HEK293 (cell line): ENCODE data around the gene PTER.

Experiments used
- GLI2 ChIP-seq: fragments of 450-650 bp; formaldehyde crosslinking; IDR thresholded peaks from 2 replicates; pipeline ENCODE4; 2017; ENCODE audit warnings: missing biosample characterization, missing genetic modification characterization, low read depth, borderline replicate concordance
- IKZF3 ChIP-seq: fragments of 450-650 bp; IDR thresholded peaks from 2 replicates; pipeline ENCODE4 v1.5.0; 2018; ENCODE audit warnings: missing biosample characterization, mild to moderate bottlenecking, missing genetic modification characterization, moderate library complexity
- KLF16 ChIP-seq: fragments of 450-650 bp; formaldehyde crosslinking; IDR thresholded peaks from 2 replicates; pipeline ENCODE4 v1.5.1; 2017; ENCODE audit warnings: missing biosample characterization, missing genetic modification characterization
- KLF7 ChIP-seq: fragments of 450-650 bp; formaldehyde crosslinking; IDR thresholded peaks from 2 replicates; pipeline ENCODE4 v1.5.1; 2016; ENCODE audit warnings: missing biosample characterization, missing genetic modification characterization, borderline replicate concordance
- REPIN1 ChIP-seq: fragments of 450-650 bp; formaldehyde crosslinking; IDR thresholded peaks from 2 replicates; pipeline ENCODE4 v1.5.1; 2017; ENCODE audit warnings: missing biosample characterization, missing genetic modification characterization, low read depth
- ZBTB1 ChIP-seq: fragments of 450-650 bp; formaldehyde crosslinking; IDR thresholded peaks from 2 replicates; pipeline ENCODE4 v1.5.1; 2016; ENCODE audit warnings: missing biosample characterization, missing genetic modification characterization
- ZBTB17 ChIP-seq: fragments of 450-650 bp; formaldehyde crosslinking; IDR thresholded peaks from 2 replicates; pipeline ENCODE4 v1.5.1; 2016; ENCODE audit warnings: missing biosample characterization, missing genetic modification characterization
- ZBTB26 ChIP-seq: fragments of 450-650 bp; formaldehyde crosslinking; optimal IDR thresholded peaks from 2 replicates; pipeline ENCODE3; 2016; ENCODE audit warnings: missing biosample characterization, mild to moderate bottlenecking, missing genetic modification characterization
- ZEB2 ChIP-seq: fragments of 450-650 bp; formaldehyde crosslinking; IDR thresholded peaks from 2 replicates; pipeline ENCODE4 v1.5.1; 2016; ENCODE audit warnings: missing biosample characterization, missing genetic modification characterization
- ZNF10 ChIP-seq: fragments of 450-650 bp; formaldehyde crosslinking; IDR thresholded peaks from 2 replicates; pipeline ENCODE4 v1.5.1; 2017; ENCODE audit warnings: missing biosample characterization, missing genetic modification characterization
- ZNF133 ChIP-seq: fragments of 450-650 bp; formaldehyde crosslinking; IDR thresholded peaks from 2 replicates; pipeline ENCODE4 v1.5.1; 2016; ENCODE audit warnings: missing biosample characterization, missing genetic modification characterization
- ZNF16 ChIP-seq: fragments of 450-650 bp; formaldehyde crosslinking; IDR thresholded peaks from 2 replicates; pipeline ENCODE4 v1.5.1; 2016; ENCODE audit warnings: low read depth, missing biosample characterization, missing genetic modification characterization
- ZNF174 ChIP-seq: fragments of 450-650 bp; formaldehyde crosslinking; IDR thresholded peaks from 2 replicates; pipeline ENCODE4 v1.5.0; 2017; ENCODE audit warnings: missing biosample characterization, mild to moderate bottlenecking, missing genetic modification characterization
- ZNF266 ChIP-seq: fragments of 450-650 bp; formaldehyde crosslinking; IDR thresholded peaks from 2 replicates; pipeline ENCODE4 v1.5.1; 2016; ENCODE audit warnings: missing biosample characterization, missing genetic modification characterization, low read depth
- ZNF280C ChIP-seq: fragments of 450-650 bp; formaldehyde crosslinking; IDR thresholded peaks from 2 replicates; pipeline ENCODE4 v1.5.1; 2016; ENCODE audit warnings: missing biosample characterization, missing genetic modification characterization
- ZNF354C ChIP-seq: fragments of 450-650 bp; formaldehyde crosslinking; IDR thresholded peaks from 2 replicates; pipeline ENCODE4 v1.5.1; 2016; ENCODE audit warnings: missing biosample characterization, missing genetic modification characterization, low read depth, borderline replicate concordance
- ZNF391 ChIP-seq: fragments of 450-650 bp; formaldehyde crosslinking; IDR thresholded peaks from 2 replicates; pipeline ENCODE4 v1.5.1; 2016; ENCODE audit warnings: low read depth, missing biosample characterization, missing genetic modification characterization, borderline replicate concordance
- ZNF394 ChIP-seq: fragments of 450-650 bp; formaldehyde crosslinking; IDR thresholded peaks from 2 replicates; pipeline ENCODE4 v1.5.1; 2016; ENCODE audit warnings: missing biosample characterization, missing genetic modification characterization, mild to moderate bottlenecking, moderate library complexity, borderline replicate concordance
- ZNF404 ChIP-seq: fragments of 450-650 bp; formaldehyde crosslinking; IDR thresholded peaks from 2 replicates; pipeline ENCODE4 v1.5.1; 2017; ENCODE audit warnings: missing biosample characterization, missing genetic modification characterization
- ZNF426 ChIP-seq: fragments of 450-650 bp; formaldehyde crosslinking; IDR thresholded peaks from 2 replicates; pipeline ENCODE4 v1.5.1; 2017; ENCODE audit warnings: missing biosample characterization, missing genetic modification characterization, mild to moderate bottlenecking, inconsistent platforms, moderate library complexity
- ZNF510 ChIP-seq: fragments of 450-650 bp; formaldehyde crosslinking; IDR thresholded peaks from 2 replicates; pipeline ENCODE4 v1.5.1; 2018; ENCODE audit warnings: mild to moderate bottlenecking, missing genetic modification characterization, missing biosample characterization; ENCODE audit not compliant: insufficient replicate concordance
- ZNF521 ChIP-seq: fragments of 450-650 bp; formaldehyde crosslinking; IDR thresholded peaks from 2 replicates; pipeline ENCODE4 v1.5.1; 2017; ENCODE audit warnings: missing biosample characterization, mild to moderate bottlenecking, missing genetic modification characterization
- ZNF549 ChIP-seq: fragments of 450-650 bp; IDR thresholded peaks from 2 replicates; pipeline ENCODE4 v1.5.1; 2018; ENCODE audit warnings: missing biosample characterization, missing genetic modification characterization, mild to moderate bottlenecking, inconsistent platforms, moderate library complexity
- ZNF561 ChIP-seq: fragments of 450-650 bp; IDR thresholded peaks from 2 replicates; pipeline ENCODE4 v1.5.1; 2018; ENCODE audit warnings: missing biosample characterization, missing genetic modification characterization, borderline replicate concordance
- ZNF585B ChIP-seq: fragments of 450-650 bp; formaldehyde crosslinking; IDR thresholded peaks from 2 replicates; pipeline ENCODE4 v1.5.1; 2016; ENCODE audit warnings: missing biosample characterization, missing genetic modification characterization
- ZNF596 ChIP-seq: fragments of 450-650 bp; IDR thresholded peaks from 2 replicates; pipeline ENCODE4 v1.5.0; 2018; ENCODE audit warnings: missing biosample characterization, mild to moderate bottlenecking, missing genetic modification characterization, moderate library complexity
- ZNF704 ChIP-seq: fragments of 450-650 bp; formaldehyde crosslinking; IDR thresholded peaks from 2 replicates; pipeline ENCODE4 v1.5.1; 2016; ENCODE audit warnings: missing biosample characterization, missing genetic modification characterization
- ZNF707 ChIP-seq: fragments of 450-650 bp; formaldehyde crosslinking; IDR thresholded peaks from 2 replicates; pipeline ENCODE4 v1.5.1; 2016; ENCODE audit warnings: missing biosample characterization, missing genetic modification characterization
- ZNF776 ChIP-seq: fragments of 450-650 bp; formaldehyde crosslinking; IDR thresholded peaks from 2 replicates; pipeline ENCODE4 v1.5.0; 2017; ENCODE audit warnings: missing biosample characterization, missing genetic modification characterization, borderline replicate concordance
- ZNF785 ChIP-seq: fragments of 450-650 bp; formaldehyde crosslinking; IDR thresholded peaks from 2 replicates; pipeline ENCODE4 v1.5.1; 2016; ENCODE audit warnings: missing biosample characterization, missing genetic modification characterization
- TF ChIP-seq, protein P1 (sequence below): fragments of 450-650 bp; formaldehyde crosslinking; IDR thresholded peaks from 2 replicates; pipeline ENCODE4 v1.5.1; 2016; ENCODE audit warnings: missing biosample characterization, missing genetic modification characterization
- TF ChIP-seq, protein P2 (sequence below): fragments of 450-650 bp; formaldehyde crosslinking; IDR thresholded peaks from 2 replicates; pipeline ENCODE4 v1.5.1; 2016; ENCODE audit warnings: missing biosample characterization, missing genetic modification characterization, low read depth

PTER gene

DNA sequence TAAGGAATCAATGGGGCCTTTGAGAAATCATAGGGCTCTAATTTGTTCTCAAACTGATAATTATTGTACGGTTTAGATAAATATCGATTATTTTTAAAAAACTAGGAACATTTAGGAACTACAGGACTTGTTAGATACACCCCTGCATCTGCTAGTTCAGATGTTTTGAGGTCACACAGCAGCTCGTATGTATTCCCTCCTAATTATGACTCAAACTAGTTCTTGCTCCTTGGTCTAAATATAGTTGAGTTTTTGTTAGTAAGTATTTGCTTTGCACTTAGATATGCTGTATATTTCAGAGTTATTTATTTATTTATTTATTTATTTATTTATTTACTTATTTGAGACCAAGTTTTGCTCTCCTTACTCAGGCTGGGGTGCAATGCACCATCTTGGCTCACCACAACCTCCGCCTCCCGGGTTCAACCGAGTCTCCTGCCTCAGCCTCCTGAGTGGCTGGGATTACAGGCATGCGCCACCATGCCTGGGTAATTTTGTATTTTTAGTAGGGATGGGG lies 22.7 kb downstream of the PTER start (continued):
- TF ChIP-seq ZNF394 (tag by site-specific recombination) (peak; percentile 73; the same call in 1 of the 2 replicates), ZNF133 (tag by site-specific recombination) (no peak), ZNF391 (tag by site-specific recombination) (no peak), ZNF704 (tag by site-specific recombination) (no peak), GLI2 (no peak), ZBTB17 (no peak), ZNF596 (tag by site-specific recombination) (no peak), ZNF521 (tag by site-specific recombination) (no peak), KLF7 (tag by site-specific recombination) (no peak), ZNF354C (tag by site-specific recombination) (no peak), ZNF785 (tag by site-specific recombination) (no peak), ZNF426 (peak; percentile 40), ZNF549 (tag by site-specific recombination) (no peak), ZNF174 (tag by site-specific recombination) (no peak), ZBTB1 (no peak), ZNF561 (tag by site-specific recombination) (no peak), ZNF510 (peak; percentile 23), ZNF266 (0 out of 2 replicates have a peak, but pooled peaks have one; percentile 51), KLF16 (no peak), ZNF10 (tag by site-specific recombination) (no peak), ZNF404 (tag by site-specific recombination) (no peak), ZNF776 (tag by site-specific recombination) (no peak), ZNF16 (tag by site-specific recombination) (no peak), IKZF3 (tag by site-specific recombination) (no peak), ZNF585B (no peak), ZEB2 (tag by site-specific recombination) (no peak), ZNF707 (tag by site-specific recombination) (no peak), ZNF280C (tag by site-specific recombination) (no peak), REPIN1 (tag by site-specific recombination) (no peak), ZBTB26 (tag by site-specific recombination) (no peak)
- TF ChIP-seq, protein P1, sequence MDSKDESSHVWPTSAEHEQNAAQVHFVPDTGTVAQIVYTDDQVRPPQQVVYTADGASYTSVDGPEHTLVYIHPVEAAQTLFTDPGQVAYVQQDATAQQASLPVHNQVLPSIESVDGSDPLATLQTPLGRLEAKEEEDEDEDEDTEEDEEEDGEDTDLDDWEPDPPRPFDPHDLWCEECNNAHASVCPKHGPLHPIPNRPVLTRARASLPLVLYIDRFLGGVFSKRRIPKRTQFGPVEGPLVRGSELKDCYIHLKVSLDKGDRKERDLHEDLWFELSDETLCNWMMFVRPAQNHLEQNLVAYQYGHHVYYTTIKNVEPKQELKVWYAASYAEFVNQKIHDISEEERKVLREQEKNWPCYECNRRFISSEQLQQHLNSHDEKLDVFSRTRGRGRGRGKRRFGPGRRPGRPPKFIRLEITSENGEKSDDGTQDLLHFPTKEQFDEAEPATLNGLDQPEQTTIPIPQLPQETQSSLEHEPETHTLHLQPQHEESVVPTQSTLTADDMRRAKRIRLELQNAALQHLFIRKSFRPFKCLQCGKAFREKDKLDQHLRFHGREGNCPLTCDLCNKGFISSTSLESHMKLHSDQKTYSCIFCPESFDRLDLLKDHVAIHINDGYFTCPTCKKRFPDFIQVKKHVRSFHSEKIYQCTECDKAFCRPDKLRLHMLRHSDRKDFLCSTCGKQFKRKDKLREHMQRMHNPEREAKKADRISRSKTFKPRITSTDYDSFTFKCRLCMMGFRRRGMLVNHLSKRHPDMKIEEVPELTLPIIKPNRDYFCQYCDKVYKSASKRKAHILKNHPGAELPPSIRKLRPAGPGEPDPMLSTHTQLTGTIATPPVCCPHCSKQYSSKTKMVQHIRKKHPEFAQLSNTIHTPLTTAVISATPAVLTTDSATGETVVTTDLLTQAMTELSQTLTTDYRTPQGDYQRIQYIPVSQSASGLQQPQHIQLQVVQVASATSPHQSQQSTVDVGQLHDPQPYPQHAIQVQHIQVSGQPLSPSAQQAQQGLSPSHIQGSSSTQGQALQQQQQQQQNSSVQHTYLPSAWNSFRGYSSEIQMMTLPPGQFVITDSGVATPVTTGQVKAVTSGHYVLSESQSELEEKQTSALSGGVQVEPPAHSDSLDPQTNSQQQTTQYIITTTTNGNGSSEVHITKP, result no peak
- TF ChIP-seq, protein P2, sequence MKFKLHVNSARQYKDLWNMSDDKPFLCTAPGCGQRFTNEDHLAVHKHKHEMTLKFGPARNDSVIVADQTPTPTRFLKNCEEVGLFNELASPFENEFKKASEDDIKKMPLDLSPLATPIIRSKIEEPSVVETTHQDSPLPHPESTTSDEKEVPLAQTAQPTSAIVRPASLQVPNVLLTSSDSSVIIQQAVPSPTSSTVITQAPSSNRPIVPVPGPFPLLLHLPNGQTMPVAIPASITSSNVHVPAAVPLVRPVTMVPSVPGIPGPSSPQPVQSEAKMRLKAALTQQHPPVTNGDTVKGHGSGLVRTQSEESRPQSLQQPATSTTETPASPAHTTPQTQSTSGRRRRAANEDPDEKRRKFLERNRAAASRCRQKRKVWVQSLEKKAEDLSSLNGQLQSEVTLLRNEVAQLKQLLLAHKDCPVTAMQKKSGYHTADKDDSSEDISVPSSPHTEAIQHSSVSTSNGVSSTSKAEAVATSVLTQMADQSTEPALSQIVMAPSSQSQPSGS (tag by site-specific recombination), result no peak
